Measurements from ENCODE around the gene SYNDIG1L. TPM values are rescaled to one million over a fixed set of nuclear protein-coding genes. Genes with fewer than 3 reads are reported as not detected.

Gene SYNDIG1L
- total and polyA plus RNA-seq, 10 of the 15 experiments (the other 5 are each of a cell fraction or from before 2014, with no cell fraction given): 0.04 TPM; not detected in 9

DNA sequence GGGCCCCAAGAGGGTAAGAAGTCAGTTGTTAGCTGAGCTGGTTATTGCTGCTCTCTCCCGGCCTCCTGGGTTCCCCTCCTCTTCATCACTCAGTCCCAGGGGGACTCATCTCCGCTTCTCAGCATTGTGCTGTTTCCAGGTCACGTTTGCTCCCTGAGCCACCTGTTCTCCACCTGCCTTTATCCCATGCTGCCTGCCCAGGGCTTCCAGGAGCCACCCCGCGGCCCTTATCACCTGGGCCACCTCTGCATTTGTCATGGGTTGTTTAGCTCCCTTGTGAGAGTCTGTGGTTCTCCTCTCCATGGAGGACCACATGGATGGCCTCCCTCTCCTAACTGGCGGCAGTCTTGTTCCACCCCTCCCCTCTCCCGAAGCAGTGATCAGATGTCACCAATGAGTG, 36.0 kb downstream of the SYNDIG1L start:
- in situ Hi-C loops (cut with MboI): no loop called here
- Histone ChIP-seq H4K20me1 (ENCODE audit: control insufficient read depth, insufficient read depth) (no peaks in the 10 kb centered on the region), H3K4me1 (ENCODE audit: control insufficient read depth, insufficient read depth, low read length) (no peaks in the 10 kb centered on the region), H3K27ac (ENCODE audit: control insufficient read depth, insufficient read depth) (no peak overlapping the region), H3K9me3 (replicated peaks; ENCODE audit: control insufficient read depth, insufficient read depth, low read length) (no peaks in the 10 kb centered on the region), H3K27me3 (replicated peaks in 1 of 2; ENCODE audit: control insufficient read depth in 2 of 2, insufficient read depth in 2 of 2, low read length in 1 of 2) (peaks cover 0 to 3% of the 10 kb centered on the region in 2 experiments; a peak in 2 of 4 replicates), H3K4me2 (ENCODE audit: control insufficient read depth, insufficient read depth) (no peak overlapping the region), H3K4me3 (no peak overlapping the region), H2AFZ (ENCODE audit: control insufficient read depth, low read depth, low read length) (no peak overlapping the region), H3K36me3 (ENCODE audit: control insufficient read depth in 2 of 2, insufficient read depth in 2 of 2, low read length in 1 of 2) (no peaks in the 10 kb centered on the region), H3K79me2 (ENCODE audit: control insufficient read depth, insufficient read depth, low read length) (no peaks in the 10 kb centered on the region), H3K9ac (ENCODE audit: control insufficient read depth, insufficient read depth, low read length) (no peak overlapping the region)
- ChIA-PET RAD21 (ENCODE audit: unreplicated experiment) (no interaction called here), POLR2A (no interaction called here), CTCF (no interaction called here), SMC1A (ENCODE audit: uncharacterized antibody, unreplicated experiment) (interaction anchor here (0.6 kb wide), 1 partner anchor 176 kb away, joined by 3 read pairs; no protein-coding TSS in a partner anchor)
- WGBS (ENCODE audit: insufficient coverage, insufficient replicate concordance, low lambda C conversion rate, missing lambda C conversion rate): 48% methylated on average over 7 of the region's 7 CpGs
- no peak for DNase-seq (ENCODE audit: low read depth, low spot score)
- BruUV-seq (replicated peaks): no TSS peak
- TF ChIP-seq RAD21 (IDR thresholded peaks at IDR 0.05; ENCODE audit: insufficient read depth, low read depth, low read length): no peak
- TF ChIP-seq NR2F1 (conservative IDR thresholded peaks at IDR 0.05): no peak
- TF ChIP-seq BRCA1 (IDR thresholded peaks at IDR 0.05; ENCODE audit: low read depth, low read length): no peak
- TF ChIP-seq CREB1 (IDR thresholded peaks at IDR 0.05; ENCODE audit: low read depth): no peak
- no peak for TF ChIP-seq TCF12 (IDR thresholded peaks at IDR 0.05; ENCODE audit: low read depth, low read length)
- TF ChIP-seq NR2C1 (IDR thresholded peaks at IDR 0.05): no peak
- TF ChIP-seq EZH2 (IDR thresholded peaks at IDR 0.05; ENCODE audit: borderline replicate concordance, control insufficient read depth, low read depth, low read length): no peak
- no peak for TF ChIP-seq BACH1 (IDR thresholded peaks at IDR 0.05; ENCODE audit: borderline replicate concordance)
- TF ChIP-seq, protein P1, sequence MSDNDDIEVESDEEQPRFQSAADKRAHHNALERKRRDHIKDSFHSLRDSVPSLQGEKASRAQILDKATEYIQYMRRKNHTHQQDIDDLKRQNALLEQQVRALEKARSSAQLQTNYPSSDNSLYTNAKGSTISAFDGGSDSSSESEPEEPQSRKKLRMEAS (IDR thresholded peaks at IDR 0.05; ENCODE audit: low read depth, low read length): no peak
- TF ChIP-seq ZNF207 (IDR thresholded peaks at IDR 0.05; ENCODE audit: borderline replicate concordance): no peak
- TF ChIP-seq BCL3 (IDR thresholded peaks at IDR 0.05; ENCODE audit: borderline replicate concordance, insufficient read depth, low read depth, low read length, poor library complexity, severe bottlenecking): no peak
- no peak for TF ChIP-seq BCLAF1 (IDR thresholded peaks at IDR 0.05)
- no peak for TF ChIP-seq POLR2AphosphoS2 (IDR thresholded peaks at IDR 0.05; ENCODE audit: low read depth, low read length)
- no peak for TF ChIP-seq CREM (IDR thresholded peaks at IDR 0.05; ENCODE audit: low read depth)
- no peak for TF ChIP-seq HSF1 (IDR thresholded peaks at IDR 0.05; ENCODE audit: low read depth, low read length)
- no peak for TF ChIP-seq PKNOX1 (IDR thresholded peaks at IDR 0.05)
- TF ChIP-seq ATF2 (IDR thresholded peaks at IDR 0.05; ENCODE audit: low read length): no peak
- no peak for ATAC-seq
- intact Hi-C loops (cut with micrococcal nuclease; ENCODE audit: unreplicated experiment): no loop called here
- FAIRE-seq: no peak

All from GM12878 (cell line).